NCI-H2081 treated with DMSO at 0.1 percent for 48 hours (cell line): ENCODE measurements around the gene TRIM10.
"Not testable (repeated sequence)": the region's sequence is repeated elsewhere in the genome, so short reads cannot be mapped to it uniquely, and the experiment has no call there.

ENCODE experiments used
- DNase-seq: peaks from one replicate; lab custom pipeline; 2025; lab: John Stamatoyannopoulos, UW

Gene TRIM10

GRCh38 chr6:30171677-30172471 lies 10.9 kb upstream of the TRIM10 start:
- DNase-seq = no peak

DNA sequence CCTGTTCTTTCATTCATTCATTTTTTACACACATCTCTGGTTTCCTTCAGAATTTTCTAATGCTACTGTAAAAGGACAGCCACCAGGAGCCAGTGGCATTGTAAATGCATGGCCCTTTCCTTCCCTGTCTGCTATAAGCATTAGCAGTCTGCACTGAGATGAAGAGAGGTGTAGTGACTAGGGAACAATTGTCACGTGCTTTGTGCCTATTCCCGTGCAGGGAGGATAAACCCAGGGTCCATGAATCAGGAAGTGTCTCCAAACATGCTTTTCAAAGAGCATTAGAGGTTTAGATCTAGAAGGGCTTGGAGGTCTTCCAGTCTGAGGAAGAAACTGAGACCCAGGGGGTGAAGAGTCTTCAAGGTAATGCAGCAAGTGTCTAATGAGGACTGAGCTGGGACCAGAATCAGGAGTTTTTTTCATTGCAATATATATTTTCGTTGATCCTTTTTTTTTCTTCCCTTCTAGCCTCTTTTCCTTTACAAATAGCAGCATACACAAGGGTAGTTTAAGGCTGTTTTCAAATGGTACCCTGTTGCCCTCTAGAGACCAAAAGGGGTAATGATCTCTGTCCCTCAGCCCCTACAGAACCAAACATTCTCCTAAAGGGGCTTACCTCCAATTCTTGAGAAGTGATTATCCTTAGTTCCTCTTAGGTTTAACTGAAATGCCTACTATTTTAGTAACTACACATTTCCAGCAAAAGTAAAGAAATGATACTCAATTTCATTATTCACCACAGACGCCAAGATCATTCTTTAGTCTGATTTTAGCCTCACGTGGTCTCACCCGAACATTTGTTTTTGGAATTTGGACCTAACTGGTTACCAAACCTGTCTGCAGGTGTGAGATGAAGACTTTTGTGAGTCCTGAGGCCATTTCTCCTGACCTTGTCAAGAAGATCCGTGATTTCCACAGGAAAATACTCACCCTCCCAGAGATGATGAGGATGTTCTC lies 8.9 kb upstream of the TRIM10 start:
- no peak for DNase-seq

DNA sequence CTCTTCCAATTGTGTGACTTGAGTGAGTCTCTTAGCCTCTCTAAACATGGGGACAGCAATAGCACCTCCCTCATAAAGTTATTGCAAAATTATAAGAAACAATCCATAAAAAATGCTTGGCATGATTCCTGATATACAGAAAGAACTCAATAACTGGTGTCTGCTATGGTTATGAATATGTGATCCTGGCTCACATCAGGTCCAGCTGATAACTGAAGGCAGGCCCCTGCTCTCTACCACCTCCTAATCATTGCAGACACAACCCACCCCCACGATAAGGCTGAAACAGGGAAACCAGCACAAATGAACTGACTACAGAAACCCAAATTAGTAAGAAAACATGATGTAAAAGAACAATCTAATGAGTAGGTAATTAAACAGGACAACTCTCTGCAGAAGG lies 7.7 kb upstream of the TRIM10 start:
- DNase-seq = no peak

DNA sequence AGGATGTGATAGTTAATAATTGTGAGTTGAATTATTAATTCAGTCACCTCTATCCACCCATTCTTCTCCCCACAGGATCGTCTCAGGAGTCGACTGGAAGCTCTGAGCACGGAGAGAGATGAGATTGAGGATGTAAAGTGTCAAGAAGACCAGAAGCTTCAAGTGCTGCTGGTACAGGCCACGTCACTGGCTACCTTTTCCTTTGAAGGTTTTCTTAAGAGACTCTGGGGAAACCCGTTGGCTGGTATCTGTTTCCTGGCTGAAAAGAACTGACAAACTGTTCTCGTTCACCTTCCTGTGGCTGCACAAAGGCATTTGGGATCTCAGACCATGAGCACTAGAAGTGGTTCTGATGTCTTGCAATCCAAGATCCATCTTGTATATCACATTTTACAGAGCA lies 6.1 kb upstream of the TRIM10 start:
- no peak for DNase-seq

DNA sequence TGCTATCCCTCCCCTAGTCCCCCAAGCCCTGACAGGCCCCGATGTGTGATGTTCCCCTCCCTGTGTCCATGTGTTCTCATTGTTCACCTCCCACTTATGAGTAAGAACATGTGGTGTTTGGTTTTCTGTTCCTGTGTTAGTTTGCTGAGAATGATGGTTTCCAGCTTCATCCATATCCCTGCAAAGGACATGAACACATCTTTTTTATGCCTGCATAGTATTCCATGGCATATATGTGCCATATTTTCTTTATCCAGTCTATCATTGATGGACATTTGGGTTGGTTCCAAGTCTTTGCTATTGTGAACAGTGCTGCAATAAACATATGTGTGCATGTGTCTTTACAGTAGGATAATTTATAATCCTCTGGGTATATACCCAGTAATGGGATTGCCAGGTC lies 4.2 kb upstream of the TRIM10 start:
- DNase-seq = not testable (repeated sequence)

DNA sequence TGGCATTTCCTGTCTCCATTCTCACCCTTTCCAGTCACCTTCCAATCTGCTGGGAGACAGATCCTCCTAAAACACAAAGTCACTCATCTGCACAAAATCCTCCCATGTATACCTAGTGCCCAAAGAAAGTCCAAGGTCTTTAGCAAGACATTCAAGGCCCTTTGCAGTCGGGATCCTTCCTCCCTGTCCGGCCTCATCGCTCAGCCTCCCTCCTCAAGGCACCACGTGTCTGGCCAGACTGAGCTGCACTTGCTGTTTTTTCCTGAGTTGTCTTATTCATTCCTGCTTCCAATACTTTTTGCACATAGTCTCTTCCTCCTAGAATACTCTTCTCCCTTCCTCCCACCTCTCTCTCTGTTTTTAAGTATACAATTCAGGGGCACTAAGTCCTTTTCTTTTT lies 3.7 kb upstream of the TRIM10 start:
- no peak for DNase-seq

- no peak for DNase-seq
Measured at GRCh38 chr6:30163918-30164654, 3.1 kb upstream of the TRIM10 start.

DNA sequence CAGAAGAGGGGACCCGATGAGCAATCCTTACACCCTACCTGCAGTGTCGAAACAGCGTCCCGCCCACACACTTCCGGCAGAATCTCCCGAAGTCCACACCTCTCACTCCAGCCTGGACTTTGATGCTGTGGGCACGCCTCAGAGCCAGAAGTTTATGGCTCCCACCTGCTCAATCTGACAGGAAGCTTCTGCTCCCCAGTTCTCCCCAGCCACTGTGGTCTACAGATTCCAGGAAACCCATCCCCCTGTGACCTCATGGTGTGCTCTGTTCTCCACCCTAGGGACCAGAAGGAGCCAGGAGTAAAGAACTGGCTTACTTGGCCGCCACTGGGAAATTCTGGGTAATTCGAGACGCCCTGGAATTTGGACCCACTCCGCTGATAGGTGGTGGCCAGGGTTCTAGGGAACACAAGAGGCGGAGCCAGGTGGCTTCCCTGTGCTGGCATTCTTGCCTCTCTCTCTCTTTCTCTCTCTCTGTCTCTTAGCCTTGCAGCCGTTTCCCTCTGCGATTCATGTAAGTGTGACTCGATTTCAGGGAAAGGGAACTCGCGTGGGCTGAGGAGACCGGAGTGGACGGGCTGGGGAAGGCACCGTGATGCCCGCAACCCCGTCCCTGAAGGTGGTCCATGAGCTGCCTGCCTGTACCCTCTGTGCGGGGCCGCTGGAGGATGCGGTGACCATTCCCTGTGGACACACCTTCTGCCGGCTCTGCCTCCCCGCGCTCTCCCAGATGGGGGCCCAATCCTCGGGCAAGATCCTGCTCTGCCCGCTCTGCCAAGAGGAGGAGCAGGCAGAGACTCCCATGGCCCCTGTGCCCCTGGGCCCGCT lies 2.3 kb upstream of the TRIM10 start, which contains the start of gene TRIM15:
TSS of gene TRIM15 (plus strand) at position 457 of the 828 bp plus-strand sequence. CDS start at position 596, 139 bp downstream.
- DNase-seq = no peak

DNA sequence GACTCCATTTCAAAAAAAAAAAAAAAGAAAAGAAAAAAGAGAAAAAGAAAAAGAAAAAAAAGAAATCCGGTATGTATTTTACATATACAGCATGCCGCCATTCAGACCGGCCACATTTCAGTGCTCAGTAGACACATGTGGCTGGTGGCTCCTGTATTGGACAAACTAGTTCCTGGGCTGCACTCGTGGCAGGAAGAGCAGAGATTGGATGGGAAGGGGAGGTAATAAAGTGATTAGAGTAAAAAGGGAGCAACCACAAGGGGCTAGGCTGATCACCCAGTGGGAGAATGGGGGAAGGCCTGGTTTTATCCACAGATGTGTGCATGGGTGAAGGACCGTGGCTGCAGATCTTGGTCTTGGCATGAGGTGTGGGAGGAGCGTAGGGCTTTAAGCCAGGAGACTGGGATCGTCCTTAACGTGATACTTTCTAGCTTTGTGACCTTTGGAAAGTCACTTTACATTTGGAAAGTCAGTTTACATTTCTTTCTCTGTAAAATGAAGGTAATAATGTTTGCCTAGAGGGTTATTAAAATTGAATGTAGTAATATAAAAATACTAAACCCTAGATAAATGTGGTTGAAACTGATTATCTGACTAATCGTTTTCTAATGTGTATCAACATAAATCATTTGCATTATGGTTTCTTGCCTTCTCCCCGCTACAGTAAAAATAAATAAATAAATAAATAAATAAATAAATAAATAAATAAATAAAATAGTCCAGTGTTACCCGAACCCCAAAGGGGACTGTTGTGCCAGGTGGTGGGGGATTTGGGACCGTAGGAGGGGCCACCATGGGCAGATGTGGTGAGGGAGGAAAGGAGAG lies 1.5 kb upstream of the TRIM10 start:
- no peak for DNase-seq

DNA sequence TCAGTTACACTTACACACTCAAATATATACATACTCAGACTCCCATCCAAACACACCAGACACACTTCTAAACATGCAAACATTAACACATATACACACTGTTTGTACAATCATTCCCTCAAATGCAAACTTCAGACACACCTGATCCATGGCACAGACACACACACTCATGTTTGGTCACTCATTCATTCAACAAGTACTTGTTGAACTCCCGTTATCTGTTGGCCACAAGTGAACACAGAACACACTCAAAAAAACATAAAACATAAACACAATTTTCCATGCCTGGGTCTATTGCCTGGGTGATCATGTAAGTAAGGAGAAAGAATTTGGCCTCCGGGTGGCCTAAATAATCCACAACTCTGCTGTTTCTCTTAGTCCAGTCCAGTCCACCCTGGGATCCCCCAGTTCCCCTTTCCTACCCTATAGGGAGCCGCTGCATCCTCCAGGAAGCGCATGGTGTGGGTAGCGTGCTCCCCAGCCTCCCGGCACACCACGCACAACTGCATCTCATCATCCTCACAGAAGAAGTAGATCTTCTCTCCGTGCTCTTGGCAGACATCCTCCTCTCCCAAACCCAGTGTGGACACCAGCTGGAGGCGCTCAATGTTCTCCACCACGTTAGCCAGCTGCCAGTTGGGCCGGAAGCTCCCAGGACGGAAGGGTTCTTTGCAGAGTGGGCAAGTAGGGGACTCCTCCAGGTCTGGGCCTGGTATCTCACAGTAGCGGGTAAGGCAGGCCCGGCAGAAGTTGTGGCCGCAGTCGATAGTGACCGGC lies 815 bp downstream of the TRIM10 start:
- DNase-seq = no peak

GRCh38 chr6:30158475-30159040 lies 2.5 kb downstream of the TRIM10 start:
- no peak for DNase-seq

DNA sequence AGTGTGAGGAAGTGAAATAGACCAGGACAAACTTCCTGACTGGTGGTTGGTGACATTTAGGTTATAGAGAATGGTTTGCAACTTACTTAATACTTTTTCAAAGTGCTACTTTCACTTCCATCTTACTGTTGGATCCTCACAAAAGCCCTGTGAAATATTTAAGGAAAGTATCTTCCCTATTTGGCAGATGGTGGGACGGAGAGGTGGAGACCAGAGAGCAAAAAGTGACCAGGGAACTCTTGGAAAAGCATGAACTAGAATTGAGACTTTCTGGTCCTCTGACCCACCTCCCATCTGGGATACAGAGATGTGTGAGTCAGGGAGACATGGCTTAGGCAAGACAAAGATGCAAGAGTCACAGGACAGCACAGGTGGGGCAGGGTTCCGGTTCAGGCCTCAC lies 3.0 kb downstream of the TRIM10 start:
- DNase-seq = no peak

DNA sequence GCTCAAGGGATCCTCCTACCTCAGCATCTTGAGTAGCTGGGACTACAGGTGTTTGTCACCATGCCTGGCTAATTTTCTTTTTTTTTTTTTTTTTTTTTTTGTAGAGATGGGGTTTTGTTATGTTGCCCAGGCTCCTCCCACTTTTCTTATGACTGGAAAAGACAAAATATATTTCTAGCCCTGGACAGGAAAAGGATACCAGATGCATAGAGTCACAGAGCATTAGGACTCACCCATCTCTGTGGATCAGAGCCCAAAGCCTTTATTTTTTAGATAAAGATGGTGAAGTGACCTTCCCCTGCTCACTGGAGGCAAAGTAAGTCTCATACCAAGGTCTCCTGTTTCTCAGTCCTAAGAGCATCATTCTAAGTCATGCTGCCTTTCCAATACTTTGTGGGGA lies 3.4 kb downstream of the TRIM10 start:
- DNase-seq = no peak

- DNase-seq = no peak
Measured at GRCh38 chr6:30156774-30157173, 4.2 kb downstream of the TRIM10 start.

GRCh38 chr6:30156262-30156599 lies 4.8 kb downstream of the TRIM10 start:
- DNase-seq = no peak

DNA sequence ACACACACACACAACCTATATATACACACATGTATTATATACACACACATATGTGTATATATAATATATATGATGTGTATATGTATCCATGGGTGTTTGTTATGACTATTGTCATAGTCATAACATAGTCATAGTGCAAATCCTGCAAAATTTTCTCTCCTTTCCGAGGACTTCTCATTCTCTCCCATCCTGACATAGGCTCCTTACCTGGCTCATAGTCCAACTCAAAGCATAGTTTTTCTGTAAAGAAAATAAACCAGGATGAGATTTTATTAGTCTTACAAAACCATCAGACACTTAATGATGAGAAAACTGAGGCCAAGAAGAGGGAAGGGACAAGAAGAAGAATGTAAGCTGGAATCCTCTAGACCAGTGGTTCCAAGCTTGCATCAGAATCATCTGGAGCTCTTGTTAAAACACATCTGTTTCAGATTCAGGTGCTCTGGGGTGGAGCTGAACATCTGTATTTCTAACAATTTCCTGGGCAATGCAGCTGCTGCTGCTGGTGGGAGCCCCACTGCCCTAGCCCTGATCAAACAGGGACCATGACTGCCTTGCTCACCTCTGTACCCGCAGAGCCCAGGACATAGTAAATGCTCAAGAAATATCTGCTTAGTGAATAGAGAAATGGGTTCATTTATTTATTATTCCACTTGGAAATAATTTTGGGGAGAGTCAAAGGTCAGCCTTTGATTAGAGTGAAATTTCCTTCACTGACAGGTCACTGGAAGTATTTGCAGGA lies 5.3 kb downstream of the TRIM10 start:
- DNase-seq = no peak

DNA sequence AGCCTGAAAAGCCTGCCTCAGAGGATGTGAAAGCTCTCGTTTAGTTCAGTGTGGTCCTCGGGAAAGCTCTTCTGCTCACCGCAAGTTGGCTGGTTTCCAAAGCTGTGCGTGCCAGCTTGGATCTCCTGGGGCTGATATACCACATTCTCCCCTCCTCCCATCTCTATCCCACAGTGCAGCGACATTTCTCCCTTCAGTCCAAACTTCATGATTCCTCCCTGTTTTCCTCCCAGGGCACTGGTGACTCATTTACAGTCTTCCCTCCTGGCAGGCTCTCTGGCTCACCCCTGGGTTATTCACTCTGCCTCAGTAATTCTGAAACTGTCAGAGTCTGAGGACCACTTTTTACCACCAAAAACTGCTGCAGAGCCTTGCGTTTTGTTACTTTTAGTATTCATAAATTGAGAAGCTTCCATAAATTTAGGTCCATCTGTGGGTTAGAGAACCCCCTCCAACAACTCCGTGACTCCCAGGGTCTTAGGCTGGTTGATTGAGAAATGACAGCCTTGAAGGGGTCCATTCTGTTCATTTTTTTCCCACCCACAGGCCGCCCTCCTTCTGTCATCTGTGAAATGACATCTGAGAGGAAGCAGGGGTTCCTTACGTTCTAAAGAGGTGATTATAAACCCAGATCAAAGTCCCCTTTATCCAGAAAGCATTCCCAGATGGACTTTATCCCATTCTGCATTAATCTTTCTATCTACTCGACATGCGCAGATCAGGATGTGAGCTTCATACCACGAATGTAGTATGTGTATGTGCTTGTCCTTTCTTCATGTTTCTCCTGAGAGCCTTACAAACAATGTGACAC lies 6.1 kb downstream of the TRIM10 start:
- no peak for DNase-seq

DNA sequence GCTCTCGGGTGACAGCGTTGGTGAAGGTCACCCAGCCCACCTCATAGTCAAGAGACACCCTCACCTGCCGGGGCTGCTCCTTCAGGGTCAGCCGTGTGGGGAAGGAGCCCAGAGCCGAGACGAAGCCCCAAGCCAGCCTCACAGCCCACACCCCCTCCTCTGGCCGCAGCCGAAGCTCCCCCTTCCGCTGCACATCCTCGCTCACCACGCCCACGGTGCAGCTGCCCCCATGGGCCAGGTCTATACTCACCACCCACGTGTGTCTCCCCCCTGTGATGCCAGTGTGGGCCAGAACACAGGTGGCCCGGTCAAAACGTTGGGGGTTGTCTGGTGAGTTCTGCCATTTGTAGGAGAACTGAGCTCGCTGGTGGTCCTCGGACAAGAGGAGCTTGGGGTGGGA lies 7.0 kb downstream of the TRIM10 start:
- DNase-seq = no peak
